ENCODE results near the gene DUSP1. TPM values are rescaled to one million over a fixed set of nuclear protein-coding genes. Genes with fewer than 3 reads are reported as not detected.

DUSP1 gene
- total and polyA plus RNA-seq, 9 of the 15 experiments (the other 6 are each of a cell fraction or from before 2014, with no cell fraction given): 2.1 to 14.2 (median 8.5) TPM

- Histone ChIP-seq H3K9ac (ENCODE audit: insufficient read depth in 1 of 2, low read depth in 2 of 2, low read length in 2 of 2) (peak overlapping the region in 1 of 2 experiments; percentile 82; a peak in 1 of 4 replicates), H3K4me3 (no peak overlapping the region), H3K9me1 (ENCODE audit: control insufficient read depth, insufficient read depth, low read length) (no peaks in the 10 kb centered on the region), H3K4me2 (ENCODE audit: insufficient read depth, low read length) (no peak overlapping the region), H3K79me2 (ENCODE audit: control insufficient read depth, insufficient read depth, low read length) (no peaks in the 10 kb centered on the region), H3K4me1 (replicated peaks in 1 of 2; ENCODE audit: control insufficient read depth in 2 of 2, insufficient read depth in 2 of 2, low read length in 2 of 2) (peaks cover 0 to 16% of the 10 kb centered on the region in 2 experiments; a peak in 2 of 5 replicates), H3K27me3 (ENCODE audit: control insufficient read depth in 2 of 2, insufficient read depth in 2 of 2, low read length in 2 of 2) (peaks cover 0 to 16% of the 10 kb centered on the region in 2 experiments; a peak in 2 of 5 replicates), H2AFZ (ENCODE audit: low read depth, low read length) (peak overlapping the region; percentile 35), H3K9me3 (replicated peaks; ENCODE audit: control insufficient read depth, insufficient read depth, low read depth, low read length) (no peaks in the 10 kb centered on the region), H3K36me3 (ENCODE audit: control insufficient read depth, insufficient read depth, low read length) (no peaks in the 10 kb centered on the region), H3K27ac (ENCODE audit: extremely low read depth, low read depth, low read length) (no peak overlapping the region), H4K20me1 (replicated peaks; ENCODE audit: control insufficient read depth, insufficient read depth, low read length) (no peaks in the 10 kb centered on the region)
- POLR2A ChIA-PET: interaction anchor here (0.9 to 1.7 kb wide), 4 partner anchors 15 to 37 kb away, joined by 3 to 10 read pairs (median 4); partner anchors contain the start of gene DUSP1
- CTCF ChIA-PET (ENCODE audit: low intra/inter-chr PET ratio): no interaction called here
- no peak for DNase-seq (ENCODE audit: extremely low read depth in 1 of 4, low spot score in 3 of 4)
- no peak for FAIRE-seq
- 26% methylated on average over 4 of the region's 4 CpGs for WGBS (ENCODE audit: insufficient coverage, low coverage, missing lambda C conversion rate)
- peak; percentile 24 for ATAC-seq
- in situ Hi-C loops (cut with MboI) (no loop called here), intact Hi-C loops (cut with micrococcal nuclease) (no loop called here)
- BruUV-seq (replicated peaks): no TSS peak
- TF ChIP-seq ZNF707 (CRISPR knock-in tag; conservative IDR thresholded peaks at IDR 0.05): no peak
- TF ChIP-seq ZKSCAN3 (CRISPR knock-in tag; IDR thresholded peaks at IDR 0.05): no peak
- no peak for TF ChIP-seq RREB1 (CRISPR knock-in tag; IDR thresholded peaks at IDR 0.05)
- no peak for TF ChIP-seq RBM14 (IDR thresholded peaks at IDR 0.05; ENCODE audit: borderline replicate concordance, insufficient read depth, low read depth, low read length)
- TF ChIP-seq SREBF1 (IDR thresholded peaks at IDR 0.05; ENCODE audit: borderline replicate concordance, low read depth, low read length): no peak
- TF ChIP-seq E4F1 (CRISPR knock-in tag; IDR thresholded peaks at IDR 0.05; ENCODE audit: borderline replicate concordance): no peak
- TF ChIP-seq E2F5 (CRISPR knock-in tag; IDR thresholded peaks at IDR 0.05): no peak
Measured at GRCh38 chr5:172733974-172734346, 37.0 kb downstream of the DUSP1 start.
